Measurements from ENCODE around the gene GJB3. TPM values are rescaled to one million over a fixed set of nuclear protein-coding genes. Genes with fewer than 3 reads are reported as not detected.

The GJB3 gene
- total and polyA plus RNA-seq, 10 of the 15 experiments (the other 5 are each of a cell fraction or from before 2014, with no cell fraction given), result not detected

- CTCF ChIA-PET, result no interaction called here
- no TSS peak for BruUV-seq (replicated peaks)
- Histone ChIP-seq H3K36me3 (ENCODE audit: control insufficient read depth in 2 of 2, insufficient read depth in 2 of 2, low read length in 1 of 2) (no peaks in the 10 kb centered on the region), H3K4me3 (no peak overlapping the region), H3K27ac (ENCODE audit: control insufficient read depth, insufficient read depth) (no peak overlapping the region), H3K4me2 (ENCODE audit: control insufficient read depth, insufficient read depth) (no peak overlapping the region; the same call in 1 of the 2 replicates), H3K9me3 (replicated peaks; ENCODE audit: control insufficient read depth, insufficient read depth, low read length) (no peaks in the 10 kb centered on the region; the same call in 2 of the 3 replicates), H4K20me1 (ENCODE audit: control insufficient read depth, insufficient read depth) (no peaks in the 10 kb centered on the region), H3K79me2 (ENCODE audit: control insufficient read depth, insufficient read depth, low read length) (no peaks in the 10 kb centered on the region), H3K9ac (ENCODE audit: control insufficient read depth, insufficient read depth, low read length) (no peak overlapping the region), H2AFZ (ENCODE audit: control insufficient read depth, low read depth, low read length) (no peak overlapping the region), H3K4me1 (ENCODE audit: control insufficient read depth, insufficient read depth, low read length) (peaks cover 24% of the 10 kb centered on the region), H3K27me3 (replicated peaks in 1 of 2; ENCODE audit: control insufficient read depth in 2 of 2, insufficient read depth in 2 of 2, low read length in 1 of 2) (no peaks in the 10 kb centered on the region)
- FAIRE-seq (no peak), DNase-seq (ENCODE audit: low read depth, low spot score) (peak; percentile 27), ATAC-seq (peak; percentile 80)
- in situ Hi-C loops (cut with MboI) (no loop called here), intact Hi-C loops (cut with micrococcal nuclease; ENCODE audit: unreplicated experiment) (no loop called here)
- POLR2A ChIA-PET, result no interaction called here
- SMC1A ChIA-PET (ENCODE audit: uncharacterized antibody, unreplicated experiment), result no interaction called here
- RAD21 ChIA-PET (ENCODE audit: unreplicated experiment), result no interaction called here
- under 1% methylated on average over 6 of the region's 6 CpGs for WGBS (ENCODE audit: insufficient coverage, insufficient replicate concordance, low lambda C conversion rate, missing lambda C conversion rate)
- TF ChIP-seq ZNF217 (IDR thresholded peaks at IDR 0.05) (no peak), FOS (IDR thresholded peaks at IDR 0.05; ENCODE audit: borderline replicate concordance, extremely low read depth, insufficient read length) (no peak), YBX1 (IDR thresholded peaks at IDR 0.05) (no peak), STAT3 (IDR thresholded peaks at IDR 0.05; ENCODE audit: low read depth, low read length) (no peak), IKZF1 (conservative IDR thresholded peaks at IDR 0.05) (peak; percentile 62), SKIL (IDR thresholded peaks at IDR 0.05; ENCODE audit: low read depth, poor library complexity, severe bottlenecking) (no peak), GABPA (IDR thresholded peaks at IDR 0.05; ENCODE audit: low read depth) (no peak), FOXM1 (IDR thresholded peaks at IDR 0.05; ENCODE audit: low read depth, low read length) (peak; percentile 41; the same call in 1 of the 2 replicates), TBL1XR1 (IDR thresholded peaks at IDR 0.05; ENCODE audit: low read depth, low read length) (no peak), CEBPB (IDR thresholded peaks at IDR 0.05; ENCODE audit: borderline replicate concordance in 1 of 2, low read depth in 2 of 2, low read length in 2 of 2) (no peak), NFIC (IDR thresholded peaks at IDR 0.05; ENCODE audit: low read depth, low read length) (peak; percentile 77), CHD2 (IDR thresholded peaks at IDR 0.05; ENCODE audit: borderline replicate concordance, low read depth, low read length) (no peak), IKZF2 (IDR thresholded peaks at IDR 0.05) (peak; percentile 67 to 75), NR2F1 (conservative IDR thresholded peaks at IDR 0.05) (0 out of 2 replicates have a peak, but pooled peaks have one; percentile 30), ELK1 (IDR thresholded peaks at IDR 0.05; ENCODE audit: low read depth, low read length) (no peak), EED (IDR thresholded peaks at IDR 0.05; ENCODE audit: low read depth) (peak; percentile 89), RUNX3 (IDR thresholded peaks at IDR 0.05; ENCODE audit: low read length) (peak; percentile 70), ZNF687 (IDR thresholded peaks at IDR 0.05) (no peak)
Measured at GRCh38 chr1:34800214-34800613, 19.2 kb downstream of the GJB3 start.
